ENCODE measurements around the gene CORO6. TPM values are rescaled to one million over a fixed set of nuclear protein-coding genes. Genes with fewer than 3 reads are reported as not detected.
A peak's percentile ranks its signal among the peaks of the same experiment; 100 is the strongest.

CORO6 gene
- total and polyA plus RNA-seq, 8 donors: 1.1 to 53.1 (median 14.2) TPM

DNA sequence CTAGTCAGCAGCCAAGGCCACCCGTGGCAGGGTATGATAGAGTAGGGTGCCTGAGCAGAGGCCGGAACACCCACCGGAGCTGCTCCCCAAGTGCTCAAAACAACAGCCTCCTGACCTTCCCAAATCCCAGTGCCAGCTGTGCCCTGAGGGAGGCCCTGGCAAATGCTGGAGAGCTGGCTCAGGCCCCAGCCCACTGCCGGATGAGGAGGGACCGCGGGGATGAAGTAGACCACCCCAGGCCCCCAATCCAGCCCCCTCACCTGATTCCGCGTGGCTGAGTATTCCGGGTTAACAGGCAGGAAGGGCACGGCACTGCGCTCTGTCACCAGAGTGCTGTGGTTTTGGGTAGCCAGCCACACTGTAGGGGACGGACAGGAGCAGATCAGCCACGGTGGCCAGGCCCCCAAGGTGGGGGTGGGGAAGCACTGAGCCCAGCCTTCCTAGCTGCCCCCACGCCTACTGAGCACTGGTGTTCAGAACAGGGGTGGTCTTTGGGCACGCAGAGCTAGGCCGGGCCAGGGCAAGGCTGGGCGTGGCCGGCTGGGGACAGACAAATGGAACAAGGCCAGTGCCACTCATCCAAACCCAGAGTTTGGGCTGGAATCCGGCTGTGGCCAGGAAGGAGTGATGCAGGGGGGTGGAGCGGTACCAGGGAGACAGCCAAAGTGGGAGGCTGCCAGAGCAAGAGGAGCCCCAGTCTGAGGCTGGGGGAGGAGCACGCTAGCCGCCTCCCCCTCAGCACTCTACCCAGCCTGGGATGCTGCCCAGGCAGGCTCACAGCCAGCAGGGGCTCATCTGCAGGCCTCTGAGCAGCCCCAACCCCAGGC lies 45.1 kb downstream of the CORO6 start:
- H3K4me3 ChIP-seq: no peak overlapping the region
- H3K9me3 ChIP-seq: no peaks in the 10 kb centered on the region
- peak in 1 of 2 donors; percentile 69 for DNase-seq
- H3K27me3 ChIP-seq: no peaks in the 10 kb centered on the region
- intact Hi-C loops (cut with DNase I; ENCODE audit: low total_unique reads): no loop called here
- H3K27ac ChIP-seq: peak overlapping the region in 1 of 5 donors; percentile 27
- TF ChIP-seq CTCF (IDR thresholded peaks at IDR 0.05) (no peak), EP300 (IDR thresholded peaks at IDR 0.05) (no peak), POLR2A (IDR thresholded peaks at IDR 0.05) (no peak), POLR2AphosphoS5 (IDR thresholded peaks at IDR 0.05) (no peak)
- peaks cover 52 to 89% (median 83%) of the 10 kb centered on the region in 4 donors for H3K36me3 ChIP-seq
- H3K4me1 ChIP-seq: peaks cover 12 to 46% (median 44%) of the 10 kb centered on the region in 4 donors
- 65 to 87% (median 79%) methylated on average over 13 to 22 of the region's 22 CpGs for WGBS, 5 donors

GRCh38 chr17:29577001-29577370 lies 45.7 kb downstream of the CORO6 start:
- no peaks in the 10 kb centered on the region for H3K27me3 ChIP-seq
- H3K4me1 ChIP-seq: peaks cover 17 to 52% (median 50%) of the 10 kb centered on the region in 4 donors
- H3K4me3 ChIP-seq: no peak overlapping the region
- DNase-seq: no peak
- intact Hi-C loops (cut with DNase I; ENCODE audit: low total_unique reads): no loop called here
- H3K9me3 ChIP-seq: no peaks in the 10 kb centered on the region
- H3K27ac ChIP-seq: no peak overlapping the region
- WGBS, 5 donors: 98 to 99% (median 98%) methylated on average over 9 of the region's 9 CpGs
- no peak for TF ChIP-seq EP300 (IDR thresholded peaks at IDR 0.05)
- no peak for TF ChIP-seq POLR2AphosphoS5 (IDR thresholded peaks at IDR 0.05)
- TF ChIP-seq CTCF (IDR thresholded peaks at IDR 0.05): no peak
- peaks cover 46 to 84% (median 78%) of the 10 kb centered on the region in 4 donors for H3K36me3 ChIP-seq

GRCh38 chr17:29576214-29577000 lies 46.3 kb downstream of the CORO6 start:
- Histone ChIP-seq H3K36me3 (peaks cover 40 to 83% (median 76%) of the 10 kb centered on the region in 4 donors), H3K4me3 (no peak overlapping the region), H3K27me3 (no peaks in the 10 kb centered on the region), H3K9me3 (no peaks in the 10 kb centered on the region), H3K4me1 (peaks cover 17 to 57% (median 55%) of the 10 kb centered on the region in 4 donors), H3K27ac (no peak overlapping the region)
- intact Hi-C loops (cut with DNase I; ENCODE audit: low total_unique reads): no loop called here
- no peak for DNase-seq
- no peak for TF ChIP-seq EP300 (IDR thresholded peaks at IDR 0.05)
- TF ChIP-seq CTCF (IDR thresholded peaks at IDR 0.05): no peak
- TF ChIP-seq POLR2A (IDR thresholded peaks at IDR 0.05): no peak
- TF ChIP-seq POLR2AphosphoS5 (IDR thresholded peaks at IDR 0.05): no peak
- WGBS, 5 donors: 90 to 92% (median 92%) methylated on average over 15 to 37 of the region's 37 CpGs

DNA sequence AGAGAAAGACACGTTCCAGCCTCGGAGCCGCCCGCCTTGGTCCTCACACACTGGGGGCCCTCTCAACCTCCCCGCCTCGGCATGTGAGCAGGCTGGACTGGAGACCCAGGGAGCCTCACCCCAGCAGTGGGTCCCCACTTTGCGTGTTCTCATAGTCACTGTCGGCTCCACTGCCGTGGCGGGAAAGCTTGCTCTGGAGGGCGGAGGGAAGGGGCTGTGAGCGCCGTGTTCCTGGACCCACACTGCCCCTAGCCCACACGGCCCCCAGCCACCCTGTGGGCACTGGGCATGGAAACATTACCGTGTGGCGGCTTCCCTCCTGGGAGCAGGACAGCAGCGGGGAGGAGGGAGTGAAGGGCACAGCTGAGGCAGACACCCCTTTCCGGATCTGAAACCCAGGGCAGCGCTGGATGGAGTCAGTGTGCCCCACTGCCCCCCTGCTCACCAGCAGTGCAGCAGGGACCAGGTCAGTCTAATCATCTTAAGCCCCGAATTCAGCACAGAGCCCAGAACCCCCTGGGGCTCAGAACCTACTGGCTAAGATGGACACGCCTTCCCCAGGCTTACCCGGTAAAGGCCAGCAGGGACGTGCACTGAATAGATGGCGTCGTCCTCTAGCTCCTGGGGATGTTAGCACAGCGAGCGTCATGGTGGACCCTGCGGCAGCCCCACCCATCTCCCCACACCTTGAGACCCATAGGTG lies 47.0 kb downstream of the CORO6 start:
- H3K36me3 ChIP-seq: peaks cover 36 to 77% (median 69%) of the 10 kb centered on the region in 4 donors
- no peaks in the 10 kb centered on the region for H3K9me3 ChIP-seq
- TF ChIP-seq POLR2A (IDR thresholded peaks at IDR 0.05) (no peak), CTCF (IDR thresholded peaks at IDR 0.05) (no peak), EP300 (IDR thresholded peaks at IDR 0.05) (no peak), POLR2AphosphoS5 (IDR thresholded peaks at IDR 0.05) (no peak)
- H3K27ac ChIP-seq: no peak overlapping the region
- H3K4me3 ChIP-seq: no peak overlapping the region
- intact Hi-C loops (cut with DNase I; ENCODE audit: low total_unique reads): no loop called here
- H3K4me1 ChIP-seq: peaks cover 17 to 60% (median 58%) of the 10 kb centered on the region in 4 donors
- no peaks in the 10 kb centered on the region for H3K27me3 ChIP-seq
- 84 to 88% (median 88%) methylated on average over 16 to 28 of the region's 28 CpGs for WGBS, 5 donors
- DNase-seq: peak in 1 of 2 donors; percentile 48
